ENCODE data around the gene RASL10A.
A peak's percentile ranks its signal among the peaks of the same experiment; 100 is the strongest.

The RASL10A gene

DNA sequence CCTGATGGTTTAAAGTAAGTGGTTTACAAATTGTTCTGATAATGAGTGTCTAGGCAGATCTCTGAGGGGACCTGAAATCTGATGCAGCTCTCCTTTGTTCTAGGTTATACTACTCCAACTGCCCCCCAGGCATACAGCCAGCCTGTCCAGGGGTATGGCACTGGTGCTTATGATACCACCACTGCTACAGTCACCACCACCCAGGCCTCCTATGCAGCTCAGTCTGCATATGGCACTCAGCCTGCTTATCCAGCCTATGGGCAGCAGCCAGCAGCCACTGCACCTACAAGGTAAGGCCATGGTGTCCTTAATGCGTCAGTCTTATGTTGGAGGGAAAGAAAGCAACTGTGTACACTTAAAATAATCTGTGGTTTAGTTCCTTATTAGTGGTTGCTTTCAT is 37.6 kb downstream of the RASL10A start:
- no peaks in the 10 kb centered on the region for H3K27me3 Mint-ChIP-seq (ENCODE audit: low read depth, poor library complexity)
- no peak for DNase-seq
- H3K27ac Mint-ChIP-seq = peak overlapping the region; percentile 52
- H3K4me1 Mint-ChIP-seq = peaks cover 25% of the 10 kb centered on the region
- H3K9me3 Mint-ChIP-seq = no peaks in the 10 kb centered on the region
- H3K36me3 Mint-ChIP-seq (ENCODE audit: low read depth) = peaks cover 100% of the 10 kb centered on the region
- no peak overlapping the region for H3K4me3 Mint-ChIP-seq
- TF ChIP-seq, protein P1, sequence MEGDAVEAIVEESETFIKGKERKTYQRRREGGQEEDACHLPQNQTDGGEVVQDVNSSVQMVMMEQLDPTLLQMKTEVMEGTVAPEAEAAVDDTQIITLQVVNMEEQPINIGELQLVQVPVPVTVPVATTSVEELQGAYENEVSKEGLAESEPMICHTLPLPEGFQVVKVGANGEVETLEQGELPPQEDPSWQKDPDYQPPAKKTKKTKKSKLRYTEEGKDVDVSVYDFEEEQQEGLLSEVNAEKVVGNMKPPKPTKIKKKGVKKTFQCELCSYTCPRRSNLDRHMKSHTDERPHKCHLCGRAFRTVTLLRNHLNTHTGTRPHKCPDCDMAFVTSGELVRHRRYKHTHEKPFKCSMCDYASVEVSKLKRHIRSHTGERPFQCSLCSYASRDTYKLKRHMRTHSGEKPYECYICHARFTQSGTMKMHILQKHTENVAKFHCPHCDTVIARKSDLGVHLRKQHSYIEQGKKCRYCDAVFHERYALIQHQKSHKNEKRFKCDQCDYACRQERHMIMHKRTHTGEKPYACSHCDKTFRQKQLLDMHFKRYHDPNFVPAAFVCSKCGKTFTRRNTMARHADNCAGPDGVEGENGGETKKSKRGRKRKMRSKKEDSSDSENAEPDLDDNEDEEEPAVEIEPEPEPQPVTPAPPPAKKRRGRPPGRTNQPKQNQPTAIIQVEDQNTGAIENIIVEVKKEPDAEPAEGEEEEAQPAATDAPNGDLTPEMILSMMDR (IDR thresholded peaks at IDR 0.05) = no peak

DNA sequence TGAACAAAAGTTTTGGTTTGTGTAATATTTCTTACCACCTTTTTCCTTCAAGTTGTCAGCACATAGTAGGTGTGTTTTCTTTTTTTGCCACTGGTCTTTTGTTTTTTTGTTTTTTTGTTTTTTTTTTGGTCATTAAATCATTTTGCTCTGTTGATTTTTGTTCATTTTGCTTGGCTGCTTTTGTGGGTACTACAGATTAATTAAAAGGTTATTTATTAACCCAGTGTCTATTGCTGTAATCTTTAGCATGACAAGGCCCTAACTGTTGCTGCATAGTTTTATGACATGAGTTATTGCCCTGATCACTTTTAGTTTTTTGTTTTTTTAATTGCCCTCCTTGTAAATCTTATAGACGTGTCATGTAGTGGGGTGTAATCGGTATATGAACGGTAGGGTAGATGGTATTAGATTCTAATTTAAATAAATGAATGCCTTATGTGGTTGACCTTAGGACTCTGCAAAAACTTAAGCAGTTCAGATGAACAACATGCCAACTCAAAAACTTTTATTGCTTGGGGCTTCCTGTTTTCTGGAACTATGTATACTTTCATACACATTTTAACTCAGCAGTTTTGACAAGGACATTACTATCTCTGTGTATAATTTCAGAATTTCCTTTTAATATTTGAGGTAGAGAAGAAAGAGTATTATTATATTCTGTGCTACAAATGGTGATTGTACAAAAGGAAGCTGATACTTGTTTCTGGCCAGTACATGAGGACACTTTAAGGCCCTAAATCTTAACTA is 39.5 kb downstream of the RASL10A start:
- Mint-ChIP-seq H3K27me3 (ENCODE audit: low read depth, poor library complexity) (no peaks in the 10 kb centered on the region), H3K36me3 (ENCODE audit: low read depth) (peaks cover 96% of the 10 kb centered on the region), H3K4me1 (peaks cover 44% of the 10 kb centered on the region), H3K9me3 (no peaks in the 10 kb centered on the region), H3K4me3 (no peak overlapping the region), H3K27ac (peak overlapping the region; percentile 55)
- TF ChIP-seq, protein P1 (IDR thresholded peaks at IDR 0.05) = no peak
- DNase-seq = no peak

DNA sequence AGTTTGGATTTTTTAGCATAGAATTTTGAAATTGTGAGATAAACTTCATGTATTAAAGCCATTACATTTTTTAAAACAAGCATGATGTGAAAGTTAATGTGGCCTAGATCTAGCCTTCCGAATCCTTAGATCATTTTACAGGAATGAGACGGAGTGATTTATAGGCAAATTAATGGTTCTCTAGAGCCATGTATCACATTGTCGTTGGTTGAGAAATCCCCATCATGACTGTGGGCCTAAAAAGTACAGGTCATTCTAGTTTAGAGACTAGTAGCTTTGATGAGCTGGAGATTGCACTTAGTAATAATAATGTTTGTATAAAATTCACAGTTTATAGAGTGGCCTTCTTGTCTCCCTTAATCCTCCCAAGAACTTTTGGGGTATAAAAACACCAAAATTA is 40.3 kb downstream of the RASL10A start:
- Mint-ChIP-seq H3K4me3 (no peak overlapping the region), H3K27ac (no peak overlapping the region), H3K9me3 (no peaks in the 10 kb centered on the region), H3K4me1 (peaks cover 52% of the 10 kb centered on the region), H3K36me3 (ENCODE audit: low read depth) (peaks cover 95% of the 10 kb centered on the region), H3K27me3 (ENCODE audit: low read depth, poor library complexity) (no peaks in the 10 kb centered on the region)
- TF ChIP-seq, protein P1 (IDR thresholded peaks at IDR 0.05) = no peak
- no peak for DNase-seq

DNA sequence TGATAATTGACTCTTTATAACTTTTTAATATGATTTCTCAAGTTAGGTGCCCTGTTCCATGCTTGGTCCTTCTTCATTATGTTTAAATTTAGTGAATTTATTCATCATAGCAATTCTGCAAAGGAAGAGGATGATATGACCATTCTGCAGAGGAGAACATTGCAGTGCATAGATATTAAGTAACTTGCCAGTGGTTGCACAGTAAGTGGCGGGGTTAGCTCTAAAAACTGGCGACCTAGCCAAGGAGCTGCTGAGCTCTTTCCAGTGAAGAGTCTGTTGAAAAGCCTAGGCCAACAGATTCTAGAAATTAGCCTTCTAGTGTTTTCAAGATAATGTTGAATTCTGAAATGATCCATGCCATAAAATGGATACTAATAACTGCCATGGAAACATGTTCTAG is 42.9 kb downstream of the RASL10A start:
- Mint-ChIP-seq H3K4me1 (peaks cover 71% of the 10 kb centered on the region), H3K27ac (no peak overlapping the region), H3K9me3 (no peaks in the 10 kb centered on the region), H3K36me3 (ENCODE audit: low read depth) (peaks cover 79% of the 10 kb centered on the region), H3K4me3 (no peak overlapping the region), H3K27me3 (ENCODE audit: low read depth, poor library complexity) (peaks cover 5% of the 10 kb centered on the region)
- DNase-seq = no peak
- TF ChIP-seq, protein P1 (IDR thresholded peaks at IDR 0.05) = no peak

DNA sequence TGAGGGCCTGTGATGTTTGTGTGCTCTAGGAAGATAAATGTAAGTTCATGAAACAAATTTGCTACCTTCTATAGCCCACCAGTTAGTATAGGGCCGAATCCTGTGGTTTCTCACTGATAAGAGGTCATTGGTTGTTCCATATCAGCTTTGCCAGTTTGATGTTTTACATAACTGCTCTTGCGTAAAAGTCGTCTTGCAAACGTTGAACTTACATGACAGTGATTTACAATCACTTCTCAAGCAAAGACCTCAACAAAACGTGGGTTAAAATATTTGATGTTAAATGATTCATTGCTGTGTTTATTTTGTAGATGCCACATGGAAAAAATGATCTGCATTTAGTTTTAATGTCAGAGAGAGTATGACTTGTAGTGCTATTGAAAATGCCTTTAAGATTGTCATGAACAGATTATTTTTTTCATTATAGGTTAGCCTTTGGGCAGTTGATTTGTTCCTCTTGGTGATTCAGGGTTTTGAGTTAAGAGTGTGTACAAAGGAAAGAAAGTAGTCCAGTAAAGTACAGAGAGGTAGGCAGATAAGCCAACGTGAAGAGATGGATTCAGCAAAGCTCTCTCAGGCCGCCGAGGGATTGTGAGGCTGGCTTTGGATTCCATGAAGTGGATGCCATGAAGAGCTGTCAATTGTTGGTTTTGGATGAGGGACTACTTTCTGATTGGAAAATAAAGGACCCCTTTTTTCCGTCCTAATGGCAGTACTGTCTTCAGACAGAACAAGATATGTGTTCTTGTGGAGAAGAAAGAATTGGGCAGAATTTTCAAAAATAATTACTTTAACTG is 44.8 kb downstream of the RASL10A start:
- H3K4me3 Mint-ChIP-seq = peak overlapping the region; percentile 96
- TF ChIP-seq, protein P1 (IDR thresholded peaks at IDR 0.05) = no peak
- H3K9me3 Mint-ChIP-seq = no peaks in the 10 kb centered on the region
- no peak for DNase-seq
- H3K27ac Mint-ChIP-seq = peak overlapping the region; percentile 58
- H3K36me3 Mint-ChIP-seq (ENCODE audit: low read depth) = peaks cover 59% of the 10 kb centered on the region
- H3K27me3 Mint-ChIP-seq (ENCODE audit: low read depth, poor library complexity) = peaks cover 5% of the 10 kb centered on the region
- peaks cover 82% of the 10 kb centered on the region for H3K4me1 Mint-ChIP-seq
